Stimulated activated CD8-positive, alpha-beta memory T cell treated with anti-CD3 and anti-CD28 coated beads, Interleukin-2, amount 100 ng/mL, for 48 hours (primary cell): ENCODE measurements around the gene GPR158.
"Not testable (repeated sequence)": the region's sequence is repeated elsewhere in the genome, so short reads cannot be mapped to it uniquely, and the experiment has no call there.

ENCODE experiments used
- DNase-seq, 2 donors: peaks; one replicate each; pipeline ENCODE4 v3.0.0-alpha.2; 2020; ENCODE audit warnings: low read depth in 2 of 2

The GPR158 gene, protein sequence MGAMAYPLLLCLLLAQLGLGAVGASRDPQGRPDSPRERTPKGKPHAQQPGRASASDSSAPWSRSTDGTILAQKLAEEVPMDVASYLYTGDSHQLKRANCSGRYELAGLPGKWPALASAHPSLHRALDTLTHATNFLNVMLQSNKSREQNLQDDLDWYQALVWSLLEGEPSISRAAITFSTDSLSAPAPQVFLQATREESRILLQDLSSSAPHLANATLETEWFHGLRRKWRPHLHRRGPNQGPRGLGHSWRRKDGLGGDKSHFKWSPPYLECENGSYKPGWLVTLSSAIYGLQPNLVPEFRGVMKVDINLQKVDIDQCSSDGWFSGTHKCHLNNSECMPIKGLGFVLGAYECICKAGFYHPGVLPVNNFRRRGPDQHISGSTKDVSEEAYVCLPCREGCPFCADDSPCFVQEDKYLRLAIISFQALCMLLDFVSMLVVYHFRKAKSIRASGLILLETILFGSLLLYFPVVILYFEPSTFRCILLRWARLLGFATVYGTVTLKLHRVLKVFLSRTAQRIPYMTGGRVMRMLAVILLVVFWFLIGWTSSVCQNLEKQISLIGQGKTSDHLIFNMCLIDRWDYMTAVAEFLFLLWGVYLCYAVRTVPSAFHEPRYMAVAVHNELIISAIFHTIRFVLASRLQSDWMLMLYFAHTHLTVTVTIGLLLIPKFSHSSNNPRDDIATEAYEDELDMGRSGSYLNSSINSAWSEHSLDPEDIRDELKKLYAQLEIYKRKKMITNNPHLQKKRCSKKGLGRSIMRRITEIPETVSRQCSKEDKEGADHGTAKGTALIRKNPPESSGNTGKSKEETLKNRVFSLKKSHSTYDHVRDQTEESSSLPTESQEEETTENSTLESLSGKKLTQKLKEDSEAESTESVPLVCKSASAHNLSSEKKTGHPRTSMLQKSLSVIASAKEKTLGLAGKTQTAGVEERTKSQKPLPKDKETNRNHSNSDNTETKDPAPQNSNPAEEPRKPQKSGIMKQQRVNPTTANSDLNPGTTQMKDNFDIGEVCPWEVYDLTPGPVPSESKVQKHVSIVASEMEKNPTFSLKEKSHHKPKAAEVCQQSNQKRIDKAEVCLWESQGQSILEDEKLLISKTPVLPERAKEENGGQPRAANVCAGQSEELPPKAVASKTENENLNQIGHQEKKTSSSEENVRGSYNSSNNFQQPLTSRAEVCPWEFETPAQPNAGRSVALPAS (N-terminal part only)

DNA sequence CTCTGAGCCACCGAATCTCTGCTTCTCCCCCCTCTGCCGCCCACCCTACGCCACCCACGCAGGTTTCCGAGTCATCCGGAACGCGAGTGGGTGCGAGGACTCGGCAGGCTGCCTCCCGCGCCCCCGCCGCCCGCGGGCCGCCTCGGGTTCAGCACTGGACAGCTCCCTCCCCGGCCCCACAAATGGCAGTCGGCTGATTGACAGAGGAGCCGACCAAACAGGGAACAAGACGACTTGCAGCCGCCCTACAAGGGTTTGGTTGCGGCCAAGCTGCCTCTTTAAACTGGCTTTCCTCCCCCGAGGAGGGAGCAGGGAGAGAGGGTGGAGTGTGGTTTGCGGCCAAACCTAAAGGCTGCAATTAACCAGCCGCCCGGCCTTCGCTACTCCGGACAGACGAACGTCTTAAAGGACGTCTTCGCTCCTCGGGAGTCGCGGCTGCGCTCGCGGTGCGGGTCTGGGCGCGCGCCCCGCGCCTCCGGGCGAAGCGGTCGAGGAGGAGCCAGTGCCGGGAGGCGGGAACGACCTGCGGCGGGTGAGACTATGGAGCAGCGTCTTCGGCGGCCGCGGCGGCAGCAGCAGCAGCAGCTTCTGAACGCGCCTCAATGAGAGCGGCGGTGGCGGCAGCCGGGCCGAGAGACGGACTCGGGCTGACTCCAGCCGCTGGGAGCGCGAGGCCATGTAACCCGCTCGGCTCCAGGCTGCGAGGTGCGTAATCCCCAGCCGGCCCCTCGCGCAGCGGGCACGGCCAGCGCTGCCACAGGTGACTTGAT lies at the start of gene GPR158:
GPR158 (plus strand) TSS at position 541 of the 770 bp plus-strand sequence. CDS start 420 bp downstream, outside the sequence.
- DNase-seq = peak; percentile 33 to 35

DNA sequence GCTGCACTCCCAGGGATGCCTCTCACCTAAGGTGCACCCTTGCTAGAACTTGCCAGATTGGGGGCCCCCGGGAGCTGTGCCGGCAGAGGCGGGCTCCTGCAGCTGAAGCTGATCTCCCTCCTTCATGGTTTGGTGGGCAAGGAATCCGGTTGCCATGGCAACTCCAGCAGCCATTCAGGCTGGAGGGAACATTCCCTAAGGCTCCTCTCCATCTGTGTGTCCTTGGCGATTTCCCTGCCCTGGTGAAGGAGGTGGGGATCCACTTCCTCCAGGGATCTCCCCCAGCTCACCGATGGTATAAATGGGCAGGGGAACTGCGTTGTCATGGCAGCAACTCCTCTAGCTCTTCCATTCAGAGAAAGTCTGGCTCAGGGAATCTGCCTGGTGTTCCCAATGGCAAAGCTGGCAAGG lies 49.6 kb upstream of the GPR158 start:
- no peak for DNase-seq

- no peak for DNase-seq
These were observed 45.2 kb upstream of the GPR158 start for GRCh38 chr10:25129592-25129991.

GRCh38 chr10:25130906-25131305 lies 43.9 kb upstream of the GPR158 start:
- DNase-seq = no peak

DNA sequence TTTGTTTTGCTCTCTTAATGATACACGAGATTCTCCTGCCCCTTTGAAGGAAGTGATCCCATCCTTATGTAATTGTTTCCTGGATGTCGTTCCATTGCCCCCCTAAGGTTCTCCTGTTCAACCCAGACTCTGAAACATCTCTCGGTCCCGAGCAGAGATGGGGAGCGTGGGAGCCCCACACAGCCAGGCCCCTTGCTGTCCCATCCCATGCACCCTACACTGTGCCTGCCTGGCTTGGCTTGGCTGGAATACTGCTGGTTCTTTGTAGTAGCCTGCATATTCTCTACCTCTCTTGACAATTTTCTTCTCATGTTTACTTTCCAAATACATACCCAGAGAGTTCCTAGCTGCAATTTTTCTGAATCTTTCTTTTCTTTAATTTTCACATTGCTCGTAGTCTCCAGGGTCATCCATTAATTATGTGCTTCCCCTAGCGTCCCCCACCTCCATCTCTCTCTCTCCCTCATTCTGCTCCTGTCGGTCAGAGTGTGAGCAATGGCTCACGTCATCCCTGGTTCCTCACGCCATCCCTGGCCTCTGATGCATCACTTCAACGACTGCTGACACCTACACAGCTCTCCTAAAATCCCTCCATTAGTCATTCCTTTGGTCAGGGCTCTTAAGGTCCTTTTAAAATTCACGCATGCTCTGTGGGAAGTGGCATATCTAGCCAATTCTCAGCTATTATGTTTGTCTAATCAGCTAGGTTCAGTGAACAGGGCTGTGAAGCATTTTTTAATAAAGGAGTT lies 32.5 kb upstream of the GPR158 start:
- DNase-seq = no peak

DNA sequence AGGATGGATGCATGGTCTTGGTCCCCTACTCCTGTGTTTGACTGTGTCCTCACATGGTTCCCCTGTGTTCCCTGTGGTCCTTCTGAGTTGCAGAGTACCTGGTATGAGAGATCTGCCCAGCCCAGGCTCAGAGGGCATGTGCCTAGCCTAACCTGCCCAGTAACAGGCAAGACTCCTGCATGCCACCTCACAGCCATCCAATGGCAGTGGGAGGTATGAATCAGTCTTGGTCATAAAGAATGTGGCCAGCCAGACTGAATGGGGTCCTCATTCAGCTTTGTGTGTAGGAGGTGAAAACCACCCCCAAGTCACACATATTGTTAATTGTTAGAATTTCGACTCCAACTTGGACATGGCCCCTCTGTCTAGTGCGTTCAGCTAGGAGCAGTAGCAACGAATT lies 17.2 kb upstream of the GPR158 start:
- DNase-seq = no peak

DNA sequence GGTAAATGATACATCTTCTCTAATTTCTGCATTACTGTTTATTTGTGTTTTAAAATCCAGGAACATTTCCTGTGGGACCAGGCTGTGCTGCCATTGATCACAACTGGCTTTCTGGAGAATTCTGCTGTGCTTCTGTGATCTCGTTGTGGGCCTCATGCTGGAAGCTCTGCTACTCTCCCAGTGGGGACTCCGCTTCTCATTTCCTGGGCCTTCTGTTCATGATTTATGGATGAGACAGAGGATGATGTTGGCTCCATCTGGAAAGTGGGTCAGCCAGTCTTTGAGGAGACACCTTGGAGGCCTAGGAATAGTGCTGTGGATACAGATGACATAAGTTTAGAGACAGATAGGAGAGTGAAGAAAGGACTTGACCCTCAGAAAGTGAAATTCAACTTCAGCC lies 15.2 kb upstream of the GPR158 start:
- no peak for DNase-seq

DNA sequence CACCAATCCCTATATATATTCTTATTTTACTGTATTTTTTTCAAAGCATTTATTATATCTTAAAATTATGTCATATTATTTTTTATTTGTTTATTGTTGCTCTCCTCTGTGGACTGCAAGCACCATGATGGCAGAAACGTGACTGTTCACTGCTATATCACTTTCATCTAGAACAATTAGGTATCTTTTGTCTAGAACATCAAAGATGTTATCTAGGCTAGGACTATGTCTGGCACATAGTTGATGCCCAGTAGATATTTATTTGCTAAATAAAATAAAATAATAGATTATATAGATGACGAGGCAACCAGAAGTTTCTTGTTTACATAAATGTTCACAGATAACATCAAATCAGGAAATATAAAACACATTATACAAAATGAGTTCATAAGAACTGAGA lies 12.4 kb upstream of the GPR158 start:
- DNase-seq = no peak

GRCh38 chr10:25163464-25163863 lies 11.3 kb upstream of the GPR158 start:
- DNase-seq = not testable (repeated sequence)

- no peak for DNase-seq
These were observed 5.1 kb upstream of the GPR158 start for GRCh38 chr10:25169740-25170139.

DNA sequence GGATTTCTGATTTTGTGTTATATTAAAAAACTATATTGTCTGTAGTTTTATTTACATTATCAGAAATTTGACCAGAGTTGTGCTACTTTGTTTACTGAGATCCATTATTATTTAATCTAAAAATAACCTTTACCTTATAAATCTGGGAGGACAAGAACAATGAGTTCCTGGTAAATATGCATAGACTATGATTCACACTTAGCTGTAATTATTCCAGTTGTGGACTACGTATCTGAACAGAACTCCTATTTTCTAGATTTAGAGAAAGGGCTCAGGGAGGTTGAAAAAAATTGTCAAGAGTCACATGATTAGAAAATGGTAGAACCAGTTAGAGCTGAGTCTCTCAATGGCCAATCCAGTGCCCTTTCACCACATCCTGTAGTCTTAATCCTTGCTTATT lies 4.2 kb upstream of the GPR158 start:
- DNase-seq = no peak

DNA sequence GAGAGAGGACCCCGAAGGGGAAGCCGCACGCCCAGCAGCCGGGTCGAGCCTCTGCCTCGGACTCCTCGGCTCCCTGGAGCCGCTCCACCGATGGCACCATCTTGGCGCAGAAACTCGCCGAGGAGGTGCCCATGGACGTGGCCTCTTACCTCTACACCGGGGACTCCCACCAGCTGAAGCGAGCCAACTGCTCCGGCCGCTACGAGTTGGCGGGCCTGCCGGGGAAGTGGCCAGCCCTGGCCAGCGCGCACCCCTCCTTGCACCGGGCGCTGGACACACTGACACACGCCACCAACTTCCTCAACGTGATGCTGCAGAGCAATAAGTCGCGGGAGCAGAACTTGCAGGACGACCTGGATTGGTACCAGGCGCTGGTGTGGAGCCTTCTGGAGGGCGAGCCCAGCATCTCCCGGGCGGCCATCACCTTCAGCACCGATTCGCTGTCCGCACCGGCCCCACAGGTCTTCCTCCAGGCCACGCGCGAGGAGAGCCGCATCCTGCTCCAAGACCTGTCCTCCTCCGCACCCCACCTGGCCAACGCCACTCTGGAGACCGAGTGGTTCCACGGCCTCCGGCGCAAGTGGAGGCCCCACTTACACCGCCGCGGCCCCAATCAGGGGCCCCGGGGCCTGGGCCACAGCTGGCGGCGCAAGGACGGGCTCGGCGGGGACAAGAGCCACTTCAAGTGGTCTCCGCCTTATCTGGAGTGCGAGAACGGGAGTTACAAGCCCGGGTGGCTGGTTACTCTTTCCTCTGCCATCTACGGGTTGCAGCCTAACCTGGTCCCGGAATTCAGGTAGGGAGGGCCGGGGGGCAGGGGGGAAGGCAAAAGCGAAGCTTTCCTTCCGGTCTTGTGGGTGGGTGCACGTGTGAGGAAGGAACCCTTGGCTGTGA lies 973 bp downstream of the GPR158 start:
- DNase-seq = no peak

GRCh38 chr10:25176421-25176968 lies 1.7 kb downstream of the GPR158 start:
- no peak for DNase-seq

DNA sequence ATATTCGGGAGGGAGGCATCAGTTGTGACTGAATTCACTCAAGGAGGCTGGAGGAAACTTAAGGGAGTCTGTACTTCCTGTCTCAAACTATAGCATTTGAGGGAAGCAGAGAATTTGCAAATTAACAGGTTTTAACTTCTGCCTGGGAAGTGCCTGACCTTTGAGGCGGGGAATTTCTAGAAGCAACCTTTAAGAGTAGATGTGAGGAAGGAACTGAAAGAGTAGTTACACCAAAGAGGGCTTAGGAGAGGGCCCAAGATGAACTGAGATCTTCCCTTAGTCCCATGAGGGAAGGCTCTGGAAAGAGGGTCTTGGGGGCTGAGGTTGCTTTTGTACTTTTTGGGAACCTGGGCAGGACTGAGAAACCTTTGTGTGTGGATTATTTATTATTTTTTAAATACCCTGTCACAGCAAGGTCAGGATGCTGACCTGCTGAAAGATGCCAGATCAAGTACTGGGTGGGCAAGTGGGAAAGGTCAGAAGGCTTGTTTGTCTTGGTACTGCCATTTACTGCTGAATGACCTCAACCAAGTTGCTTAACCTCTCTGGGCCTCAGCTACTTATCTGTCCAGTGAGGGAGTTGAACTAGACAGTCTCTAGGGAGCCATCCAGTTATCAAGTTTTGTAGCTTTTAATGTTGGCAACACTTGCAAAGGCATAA lies 2.4 kb downstream of the GPR158 start:
- DNase-seq = no peak

DNA sequence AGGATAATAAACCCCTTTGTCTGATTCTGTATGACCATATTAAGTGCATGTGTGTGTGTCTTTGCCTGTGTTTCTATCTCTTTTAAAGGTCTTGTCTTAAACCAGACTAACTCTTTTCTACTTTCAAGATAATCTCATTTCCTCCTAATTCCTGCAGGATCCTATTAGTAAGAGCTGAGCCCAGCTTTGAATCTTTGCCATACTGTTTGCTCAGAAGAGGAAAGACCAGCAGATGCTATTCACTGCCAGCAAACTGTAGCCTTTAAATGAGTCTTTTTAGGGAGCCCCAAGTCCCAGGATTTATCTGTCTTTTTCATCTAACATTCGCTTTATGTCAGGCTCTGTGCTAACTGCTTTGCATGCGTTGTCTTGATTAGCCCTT lies 2.9 kb downstream of the GPR158 start:
- DNase-seq = no peak

DNA sequence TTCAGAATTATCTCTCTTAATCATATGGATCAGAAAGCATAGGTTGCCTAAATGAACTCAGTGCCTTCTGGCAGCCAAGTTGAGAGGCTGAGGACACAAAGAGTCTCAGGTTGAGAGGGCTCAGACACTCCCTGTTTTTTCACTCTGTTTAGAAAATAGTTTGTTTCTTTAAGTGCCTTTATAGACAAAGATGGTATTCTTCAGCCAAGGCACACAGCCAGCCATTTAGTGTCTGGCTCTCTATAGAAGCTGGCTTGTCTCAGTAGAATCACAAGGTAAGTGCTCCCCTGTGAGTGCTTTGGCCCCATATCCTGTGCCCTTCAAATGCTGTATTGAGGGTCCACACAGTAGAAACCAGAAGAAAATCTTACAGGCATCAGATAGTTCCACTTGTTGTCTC lies 3.6 kb downstream of the GPR158 start:
- DNase-seq = no peak

DNA sequence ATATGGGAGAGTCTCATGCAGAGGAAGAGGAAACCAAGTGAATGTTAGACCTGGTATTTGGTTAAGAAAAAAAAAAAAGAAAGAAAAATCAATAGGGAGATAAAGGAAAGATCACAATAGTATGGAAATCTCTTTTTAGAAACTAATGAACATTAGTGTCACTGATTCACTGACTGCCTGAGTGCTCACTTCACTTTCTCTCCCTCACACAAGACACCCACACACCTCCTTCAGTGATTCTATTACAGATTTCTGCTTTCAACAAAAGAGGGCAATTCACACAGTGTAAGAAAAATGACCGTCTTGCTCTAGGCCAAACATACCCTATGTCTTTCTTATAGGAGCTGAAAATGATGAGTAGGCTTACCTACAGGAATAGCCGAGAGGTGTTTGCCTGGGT lies 6.0 kb downstream of the GPR158 start:
- DNase-seq = no peak

DNA sequence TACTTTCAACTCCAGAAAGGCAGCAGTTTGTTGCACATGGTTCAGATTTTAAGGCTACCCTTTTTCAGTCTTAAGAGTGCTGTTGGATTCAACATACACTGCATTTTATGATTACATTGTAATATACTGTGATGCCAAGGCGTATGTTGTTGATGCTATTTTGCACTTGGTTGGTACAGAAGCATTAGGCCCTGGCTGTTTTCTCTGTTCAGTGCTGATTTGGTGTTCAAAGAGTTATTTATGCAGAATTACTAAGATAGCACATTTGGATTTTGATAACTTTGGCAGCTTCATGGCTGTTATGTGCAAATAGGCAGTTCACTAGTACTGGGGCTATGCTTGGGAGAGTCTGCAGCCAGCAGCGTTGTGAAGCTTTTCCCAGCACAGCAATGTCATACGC lies 7.8 kb downstream of the GPR158 start:
- no peak for DNase-seq
